Cardiac muscle cell (in vitro differentiated cells and primary cell): ENCODE results near the gene SVOP. TPM values are rescaled to one million over a fixed set of nuclear protein-coding genes. Genes with fewer than 3 reads are reported as not detected.

ENCODE experiments used
- DNase-seq, 2 donors: peaks; one replicate each; pipeline versions ENCODE4 v3.0.0 to v3.0.0-alpha.2; 2010 to 2017; ENCODE audit warnings: low read depth in 1 of 2, low spot score in 1 of 2
- H3K27ac ChIP-seq: fragments of 200-600 bp; sonication (generic); 2 replicates; pipeline ENCODE4 v1.5.1; 2016
- H3K27me3 ChIP-seq: fragments of 200-600 bp; sonication (generic); 2 replicates; pipeline ENCODE4 v1.6.0; 2016; ENCODE audit warnings: control low read depth
- H3K36me3 ChIP-seq: fragments of 200-600 bp; sonication (generic); 2 replicates; pipeline ENCODE4 v1.5.1; 2016; ENCODE audit warnings: control low read depth
- H3K4me1 ChIP-seq: fragments of 200-600 bp; sonication (generic); 2 replicates; pipeline ENCODE4 v1.8.1; 2017; ENCODE audit warnings: low read depth, mild to moderate bottlenecking, mixed run types
- H3K4me3 ChIP-seq: fragments of 200-600 bp; sonication (generic); 2 replicates; pipeline ENCODE4 v1.5.1; 2016; ENCODE audit warnings: mild to moderate bottlenecking
- H3K9me3 ChIP-seq: fragments of 200-600 bp; sonication (generic); 2 replicates; pipeline ENCODE4 v1.5.1; 2017; ENCODE audit warnings: low read depth, mild to moderate bottlenecking, control low read depth
- CTCF ChIP-seq: IDR thresholded peaks from 2 replicates; pipeline ENCODE4 v1.5.1; 2012; ENCODE audit warnings: low read depth, mild to moderate bottlenecking, low read length
- polyA plus RNA-seq: library from polyadenylated mRNA; unstranded; fragments of >200 nt; fragmentation: Nextera tagmentation; extraction: Ambion mirVana; gene quantifications from 2 replicates; pipeline ENCODE4 v1.2.1, GENCODE V29; 2016
- total RNA-seq: library from RNA; depleted of rRNA; stranded (reverse); fragments of >200 nt; gene quantifications from 2 replicates; pipeline ENCODE4 v1.2.3, GENCODE V29; 2016

Gene SVOP
- total and polyA plus RNA-seq, 2 experiments from 2014 or later, result not detected

- peak; percentile 60 to 89 for DNase-seq
- H3K9me3 ChIP-seq, result no peaks in the 10 kb centered on the region
- H3K4me3 ChIP-seq, result no peak overlapping the region
- no peak for TF ChIP-seq CTCF
- no peaks in the 10 kb centered on the region for H3K4me1 ChIP-seq
- H3K27ac ChIP-seq, result peak overlapping the region; percentile 83
- H3K27me3 ChIP-seq, result no peaks in the 10 kb centered on the region
- H3K36me3 ChIP-seq, result no peaks in the 10 kb centered on the region
Measured at GRCh38 chr12:108980831-108981618, 39.8 kb downstream of the SVOP start.

GRCh38 chr12:108977360-108977759 lies 43.5 kb downstream of the SVOP start:
- no peak for TF ChIP-seq CTCF
- Histone ChIP-seq H3K36me3 (no peaks in the 10 kb centered on the region), H3K9me3 (no peaks in the 10 kb centered on the region), H3K4me1 (no peaks in the 10 kb centered on the region), H3K27me3 (no peaks in the 10 kb centered on the region), H3K4me3 (no peak overlapping the region), H3K27ac (no peak overlapping the region)
- no peak for DNase-seq

GRCh38 chr12:108975024-108975593 lies 45.8 kb downstream of the SVOP start:
- H3K36me3 ChIP-seq, result no peaks in the 10 kb centered on the region
- H3K27ac ChIP-seq, result no peak overlapping the region
- peak in 1 of 2 donors; percentile 23 for DNase-seq
- no peaks in the 10 kb centered on the region for H3K9me3 ChIP-seq
- no peak for TF ChIP-seq CTCF
- H3K4me3 ChIP-seq, result no peak overlapping the region
- H3K4me1 ChIP-seq, result no peaks in the 10 kb centered on the region
- H3K27me3 ChIP-seq, result no peaks in the 10 kb centered on the region

GRCh38 chr12:108973629-108974152 lies 47.2 kb downstream of the SVOP start:
- Histone ChIP-seq H3K4me3 (no peak overlapping the region), H3K27me3 (no peaks in the 10 kb centered on the region), H3K36me3 (no peaks in the 10 kb centered on the region), H3K4me1 (no peaks in the 10 kb centered on the region), H3K9me3 (no peaks in the 10 kb centered on the region), H3K27ac (no peak overlapping the region)
- no peak for TF ChIP-seq CTCF
- no peak for DNase-seq

GRCh38 chr12:108972358-108972757 lies 48.5 kb downstream of the SVOP start:
- Histone ChIP-seq H3K36me3 (no peaks in the 10 kb centered on the region), H3K9me3 (no peaks in the 10 kb centered on the region), H3K27ac (no peak overlapping the region), H3K4me3 (no peak overlapping the region), H3K4me1 (no peaks in the 10 kb centered on the region), H3K27me3 (no peaks in the 10 kb centered on the region)
- no peak for DNase-seq
- no peak for TF ChIP-seq CTCF
